ENCODE data around the gene LRRC23. TPM values are rescaled to one million over a fixed set of nuclear protein-coding genes. Genes with fewer than 3 reads are reported as not detected.
"Not testable (repeated sequence)": the region's sequence is repeated elsewhere in the genome, so short reads cannot be mapped to it uniquely, and the experiment has no call there.

Gene LRRC23
- total and polyA plus RNA-seq, 2 experiments from 2014 or later: 4.3 to 4.5 TPM

- Histone ChIP-seq H3K4me3 (no peak overlapping the region), H3F3A (ENCODE audit: insufficient read depth) (peaks cover 4% of the 10 kb centered on the region; the same call in 1 of the 2 replicates), H3K4me2 (ENCODE audit: unreplicated experiment) (no peak overlapping the region), H4K20me1 (ENCODE audit: insufficient read depth) (no peaks in the 10 kb centered on the region), H3K9me3 (ENCODE audit: low read depth) (no peaks in the 10 kb centered on the region), H3K9ac (no peak overlapping the region), H3K4me1 (ENCODE audit: insufficient read depth) (no peaks in the 10 kb centered on the region), H3K9me2 (ENCODE audit: insufficient read depth) (no peaks in the 10 kb centered on the region), H3K27me3 (replicated peaks; ENCODE audit: insufficient read depth) (no peaks in the 10 kb centered on the region), H3K79me2 (ENCODE audit: insufficient read depth) (peaks cover 24% of the 10 kb centered on the region), H2AFZ (no peak overlapping the region), H3K27ac (no peak overlapping the region), H3K36me3 (ENCODE audit: low read depth) (peaks cover 47% of the 10 kb centered on the region)
- DNase-seq: no peak
- TF ChIP-seq EZH2 (IDR thresholded peaks at IDR 0.05; ENCODE audit: insufficient read depth, poor library complexity, severe bottlenecking) (no peak), EZH2phosphoT487 (IDR thresholded peaks at IDR 0.05; ENCODE audit: insufficient read depth, low read depth) (no peak)
- in situ Hi-C loops (cut with MboI): no loop called here
- WGBS, 2 experiments (ENCODE audit: low coverage in 1 of 2, low lambda C conversion rate in 2 of 2, missing lambda C conversion rate in 2 of 2): 91 to 92% methylated on average over 7 of the region's 7 CpGs
Observed at GRCh38 chr12:6860942-6861341, 43.7 kb upstream of the LRRC23 start.

- Histone ChIP-seq H3K4me1 (ENCODE audit: insufficient read depth) (no peaks in the 10 kb centered on the region), H3K27ac (no peak overlapping the region), H3K9me2 (ENCODE audit: insufficient read depth) (no peaks in the 10 kb centered on the region), H2AFZ (no peak overlapping the region), H3K79me2 (ENCODE audit: insufficient read depth) (peaks cover 19% of the 10 kb centered on the region), H3K4me2 (ENCODE audit: unreplicated experiment) (no peak overlapping the region), H3K9me3 (ENCODE audit: low read depth) (no peaks in the 10 kb centered on the region), H3K9ac (no peak overlapping the region), H3K27me3 (replicated peaks; ENCODE audit: insufficient read depth) (no peaks in the 10 kb centered on the region), H3K36me3 (ENCODE audit: low read depth) (peaks cover 47% of the 10 kb centered on the region), H4K20me1 (ENCODE audit: insufficient read depth) (no peaks in the 10 kb centered on the region), H3K4me3 (no peak overlapping the region), H3F3A (ENCODE audit: insufficient read depth) (peaks cover 4% of the 10 kb centered on the region; the same call in 1 of the 2 replicates)
- in situ Hi-C loops (cut with MboI): no loop called here
- DNase-seq: no peak
- no peak for TF ChIP-seq EZH2 (IDR thresholded peaks at IDR 0.05; ENCODE audit: insufficient read depth, poor library complexity, severe bottlenecking)
- TF ChIP-seq EZH2phosphoT487 (IDR thresholded peaks at IDR 0.05; ENCODE audit: insufficient read depth, low read depth): no peak
- WGBS, 2 experiments (ENCODE audit: low coverage in 1 of 2, low lambda C conversion rate in 2 of 2, missing lambda C conversion rate in 2 of 2): 96 to 99% methylated on average over 9 of the region's 9 CpGs
Observed at GRCh38 chr12:6861391-6861790, 43.2 kb upstream of the LRRC23 start.

- peaks cover 33% of the 10 kb centered on the region for H3K36me3 ChIP-seq (ENCODE audit: low read depth)
- H3K4me3 ChIP-seq: no peak overlapping the region
- in situ Hi-C loops (cut with MboI): no loop called here
- H3K9ac ChIP-seq: no peak overlapping the region
- no peaks in the 10 kb centered on the region for H4K20me1 ChIP-seq (ENCODE audit: insufficient read depth)
- no peak overlapping the region for H2AFZ ChIP-seq
- H3K79me2 ChIP-seq (ENCODE audit: insufficient read depth): peaks cover 12% of the 10 kb centered on the region
- 0 out of 2 replicates have a peak, but pooled peaks cover 6% of the 10 kb centered on the region for H3K4me1 ChIP-seq (ENCODE audit: insufficient read depth)
- no peak for TF ChIP-seq EZH2 (IDR thresholded peaks at IDR 0.05; ENCODE audit: insufficient read depth, poor library complexity, severe bottlenecking)
- TF ChIP-seq EZH2phosphoT487 (IDR thresholded peaks at IDR 0.05; ENCODE audit: insufficient read depth, low read depth): no peak
- no peak overlapping the region for H3K4me2 ChIP-seq (ENCODE audit: unreplicated experiment)
- H3K27ac ChIP-seq: no peak overlapping the region
- no peaks in the 10 kb centered on the region for H3K9me3 ChIP-seq (ENCODE audit: low read depth)
- no peak for DNase-seq
- no peaks in the 10 kb centered on the region for H3K9me2 ChIP-seq (ENCODE audit: insufficient read depth)
- peaks cover 4% of the 10 kb centered on the region for H3F3A ChIP-seq (ENCODE audit: insufficient read depth)
- WGBS, 2 experiments (ENCODE audit: low coverage in 1 of 2, low lambda C conversion rate in 2 of 2, missing lambda C conversion rate in 2 of 2): 85 to 87% methylated on average over 11 of the region's 11 CpGs
- no peaks in the 10 kb centered on the region for H3K27me3 ChIP-seq (replicated peaks; ENCODE audit: insufficient read depth)
Observed at GRCh38 chr12:6863033-6863432, 41.6 kb upstream of the LRRC23 start.

- Histone ChIP-seq H3K9me2 (ENCODE audit: insufficient read depth) (no peaks in the 10 kb centered on the region), H3K9me3 (ENCODE audit: low read depth) (no peaks in the 10 kb centered on the region), H3K36me3 (ENCODE audit: low read depth) (peaks cover 25% of the 10 kb centered on the region), H3F3A (ENCODE audit: insufficient read depth) (peaks cover 12% of the 10 kb centered on the region), H3K27ac (no peak overlapping the region), H2AFZ (no peak overlapping the region), H3K4me1 (ENCODE audit: insufficient read depth) (peaks cover 8% of the 10 kb centered on the region; the same call in 1 of the 2 replicates), H4K20me1 (ENCODE audit: insufficient read depth) (no peaks in the 10 kb centered on the region), H3K4me2 (ENCODE audit: unreplicated experiment) (no peak overlapping the region), H3K79me2 (ENCODE audit: insufficient read depth) (peaks cover 14% of the 10 kb centered on the region), H3K4me3 (no peak overlapping the region), H3K27me3 (replicated peaks; ENCODE audit: insufficient read depth) (no peaks in the 10 kb centered on the region), H3K9ac (no peak overlapping the region)
- no peak for TF ChIP-seq EZH2phosphoT487 (IDR thresholded peaks at IDR 0.05; ENCODE audit: insufficient read depth, low read depth)
- no peak for TF ChIP-seq EZH2 (IDR thresholded peaks at IDR 0.05; ENCODE audit: insufficient read depth, poor library complexity, severe bottlenecking)
- WGBS, 2 experiments (ENCODE audit: low coverage in 1 of 2, low lambda C conversion rate in 2 of 2, missing lambda C conversion rate in 2 of 2): 96 to 99% methylated on average over 16 of the region's 16 CpGs
- in situ Hi-C loops (cut with MboI): no loop called here
- DNase-seq: no peak
Observed at GRCh38 chr12:6863586-6864321, 40.9 kb upstream of the LRRC23 start.

GRCh38 chr12:6865307-6865706 lies 39.3 kb upstream of the LRRC23 start:
- H4K20me1 ChIP-seq (ENCODE audit: insufficient read depth); H3K27me3 ChIP-seq (replicated peaks; ENCODE audit: insufficient read depth); DNase-seq; H3K9ac ChIP-seq; H3K4me2 ChIP-seq (ENCODE audit: unreplicated experiment); H2AFZ ChIP-seq; H3K27ac ChIP-seq; in situ Hi-C loops (cut with MboI); H3K9me3 ChIP-seq (ENCODE audit: low read depth); H3K4me3 ChIP-seq; H3K9me2 ChIP-seq (ENCODE audit: insufficient read depth): not testable (repeated sequence)
- peaks cover 25% of the 10 kb centered on the region for H3F3A ChIP-seq (ENCODE audit: insufficient read depth)
- peaks cover 21% of the 10 kb centered on the region for H3K4me1 ChIP-seq (ENCODE audit: insufficient read depth)
- 81 to 82% methylated on average over 5 of the region's 5 CpGs for WGBS, 2 experiments (ENCODE audit: low coverage in 1 of 2, low lambda C conversion rate in 2 of 2, missing lambda C conversion rate in 2 of 2)
- peaks cover 29% of the 10 kb centered on the region for H3K79me2 ChIP-seq (ENCODE audit: insufficient read depth)
- H3K36me3 ChIP-seq (ENCODE audit: low read depth): peaks cover 25% of the 10 kb centered on the region

Measured in GM23248 (cell line).